Measurements from ENCODE around the gene TMEFF2. TPM values are rescaled to one million over a fixed set of nuclear protein-coding genes. Genes with fewer than 3 reads are reported as not detected.

Gene TMEFF2
- total and polyA plus RNA-seq, 2 of the 4 experiments (the other 2 are of a cell fraction): 1.3 to 3.0 TPM

GRCh38 chr2:192165842-192166241 is 28.9 kb downstream of the TMEFF2 start:
- H4K91ac ChIP-seq (ENCODE audit: insufficient read depth, low read depth, low read length): no peak overlapping the region
- DNase-seq (no peak), ATAC-seq (ENCODE audit: low read depth) (no peak)
- H3K56ac ChIP-seq (ENCODE audit: extremely low read depth, insufficient read depth, low read length): no peak overlapping the region
- H3K9ac ChIP-seq (ENCODE audit: low read depth, low read length): no peak overlapping the region
- H2BK20ac ChIP-seq (ENCODE audit: low read depth, low read length): no peak overlapping the region
- no peaks in the 10 kb centered on the region for H3K79me1 ChIP-seq (ENCODE audit: low read depth in 1 of 2, low read length in 2 of 2)
- intact Hi-C loops (cut with micrococcal nuclease) (no loop called here), dilution Hi-C loops (cut with HindIII; ENCODE audit: low sequenced_read_pairs, unreplicated experiment) (no loop called here), in situ Hi-C loops (cut with MboI; ENCODE audit: low sequenced_read_pairs) (no loop called here)
- no peaks in the 10 kb centered on the region for H3K9me3 ChIP-seq (ENCODE audit: control insufficient read depth, insufficient read depth, low read length)
- no peak overlapping the region for H4K8ac ChIP-seq (ENCODE audit: low read depth in 2 of 2, low read length in 2 of 2)
- H2BK120ac ChIP-seq (ENCODE audit: low read depth, low read length): no peak overlapping the region
- H3K27me3 ChIP-seq (ENCODE audit: control insufficient read depth, insufficient read depth, low read length): no peaks in the 10 kb centered on the region
- ChIA-PET POLR2A (ENCODE audit: unreplicated experiment) (no interaction called here), CTCF (interaction anchor here (1.3 kb wide), 1 partner anchor 354 kb away, joined by 8 read pairs; no protein-coding TSS in a partner anchor)
- no peaks in the 10 kb centered on the region for H3K9me1 ChIP-seq (ENCODE audit: insufficient read depth, low read length)
- no peak overlapping the region for H3K27ac ChIP-seq (ENCODE audit: insufficient read depth, low read length)
- no peak overlapping the region for H4K5ac ChIP-seq (ENCODE audit: low read depth, low read length)
- H2AK5ac ChIP-seq (ENCODE audit: low read depth, low read length): no peak overlapping the region
- no peak overlapping the region for H2AK9ac ChIP-seq (replicated peaks; ENCODE audit: low read depth, low read length, poor library complexity)
- H3K18ac ChIP-seq (ENCODE audit: low read depth, low read length): no peak overlapping the region
- H3K4me3 ChIP-seq (ENCODE audit: insufficient read depth, low read depth, low read length): no peak overlapping the region
- no peaks in the 10 kb centered on the region for H4K20me1 ChIP-seq (ENCODE audit: insufficient read depth, low read length)
- no peak overlapping the region for H3K23ac ChIP-seq (ENCODE audit: low read depth, low read length)
- WGBS, 2 experiments (ENCODE audit: extremely low coverage in 2 of 2, insufficient read length in 1 of 2): no CpG with 5 or more reads among the region's 4 CpGs
- H2BK5ac ChIP-seq (ENCODE audit: low read depth, low read length, poor library complexity, severe bottlenecking): no peak overlapping the region
- no peaks in the 10 kb centered on the region for H3K4me1 ChIP-seq (ENCODE audit: control insufficient read depth, insufficient read depth, low read length)
- H3K36me3 ChIP-seq (ENCODE audit: control insufficient read depth, insufficient read depth, low read length): no peaks in the 10 kb centered on the region
- no peak overlapping the region for H2AFZ ChIP-seq (replicated peaks; ENCODE audit: low read length, poor library complexity)
- no peak overlapping the region for H3K4ac ChIP-seq (ENCODE audit: low read depth, low read length)
- no peak overlapping the region for H2BK15ac ChIP-seq (ENCODE audit: low read depth, low read length)
- no TSS peak for BruUV-seq (replicated peaks)
- no peak for TF ChIP-seq FOS (IDR thresholded peaks at IDR 0.05; ENCODE audit: low read depth, low read length)
- TF ChIP-seq POLR2A (IDR thresholded peaks at IDR 0.05; ENCODE audit: low read depth, low read length): no peak
- no peak for TF ChIP-seq MAZ (IDR thresholded peaks at IDR 0.05; ENCODE audit: borderline replicate concordance, low read depth, low read length)
- no peak for TF ChIP-seq CEBPB (IDR thresholded peaks at IDR 0.05; ENCODE audit: low read depth, low read length)
- TF ChIP-seq RCOR1 (IDR thresholded peaks at IDR 0.05; ENCODE audit: insufficient replicate concordance, low read length): no peak
- TF ChIP-seq RFX5 (IDR thresholded peaks at IDR 0.05; ENCODE audit: low read depth, low read length): no peak
- no peak for TF ChIP-seq SMC3 (IDR thresholded peaks at IDR 0.05; ENCODE audit: low read depth, low read length)
- TF ChIP-seq USF2 (IDR thresholded peaks at IDR 0.05; ENCODE audit: low read depth, low read length): no peak
- H3K14ac ChIP-seq (replicated peaks; ENCODE audit: low read depth, low read length): no peak overlapping the region
- H3K4me2 ChIP-seq (ENCODE audit: low read depth, low read length): no peak overlapping the region

All from IMR-90 (cell line).